Activated CD4-positive, alpha-beta T cell treated with anti-CD3 and anti-CD28 coated beads for 24 hours (primary cell): Measurements from ENCODE around the gene SHKBP1.

Experiments
- DNase-seq, 2 donors: peaks; one replicate each; pipeline ENCODE4 v3.0.0-alpha.2; 2020; ENCODE audit warnings: low read depth in 2 of 2

The SHKBP1 gene

GRCh38 chr19:40601134-40601974, 24.7 kb downstream of the SHKBP1 start, which contains the start of gene LTBP4:
TSS of gene LTBP4 (plus strand) at chr19:40601369. CDS start at chr19:40601388, 19 bp downstream.
- no peak for DNase-seq

GRCh38 chr19:40603071-40603388, 26.4 kb downstream of the SHKBP1 start:
- DNase-seq: no peak

GRCh38 chr19:40603389-40604170, 26.9 kb downstream of the SHKBP1 start:
- DNase-seq: peak; percentile 90 to 93

GRCh38 chr19:40604171-40604646, 27.5 kb downstream of the SHKBP1 start:
- no peak for DNase-seq

GRCh38 chr19:40604647-40605215, 28.1 kb downstream of the SHKBP1 start:
- DNase-seq: no peak

GRCh38 chr19:40605216-40605971, 28.7 kb downstream of the SHKBP1 start:
- peak; percentile 49 to 64 for DNase-seq

GRCh38 chr19:40607311-40608239, 30.9 kb downstream of the SHKBP1 start:
- no peak for DNase-seq

- no peak for DNase-seq
Observed at GRCh38 chr19:40608240-40608621, 31.6 kb downstream of the SHKBP1 start.

GRCh38 chr19:40608957-40609356, 32.3 kb downstream of the SHKBP1 start:
- no peak for DNase-seq

GRCh38 chr19:40609561-40610395, 33.1 kb downstream of the SHKBP1 start:
- DNase-seq: peak; percentile 93 to 94

GRCh38 chr19:40610396-40611064, 33.9 kb downstream of the SHKBP1 start:
- DNase-seq: peak in 1 of 2 donors; percentile 33

- DNase-seq: no peak
Observed at GRCh38 chr19:40611096-40611495, 34.4 kb downstream of the SHKBP1 start.

- DNase-seq: no peak
Observed at GRCh38 chr19:40611900-40612698, 35.4 kb downstream of the SHKBP1 start.

GRCh38 chr19:40612831-40613689, 36.4 kb downstream of the SHKBP1 start:
- DNase-seq: peak; percentile 76 to 84

- DNase-seq: peak; percentile 81 to 82
Observed at GRCh38 chr19:40613690-40614621, 37.3 kb downstream of the SHKBP1 start.
